Lower lobe of right lung (tissue), 2 donors: Measurements from ENCODE around the gene NKG7. TPM values are rescaled to one million over a fixed set of nuclear protein-coding genes. Genes with fewer than 3 reads are reported as not detected.

ENCODE experiments used
- ATAC-seq, 2 donors: fragments of 200-7000 bp; cut with Tn5 transposase; one replicate each; pipeline ENCODE4 v1.9.1; 2020 to 2022; ENCODE audit warnings: mild to moderate bottlenecking in 2 of 2, moderate library complexity in 2 of 2
- DNase-seq: peaks from one replicate; pipeline ENCODE4 v3.0.0-alpha.2; 2020
- H3K27ac ChIP-seq: fragments of 200-600 bp; one replicate; pipeline ENCODE4 v1.8.0; 2022
- H3K27me3 ChIP-seq: fragments of 200-600 bp; one replicate; pipeline ENCODE4 v1.8.0; 2022; ENCODE audit warnings: low read depth
- H3K36me3 ChIP-seq: fragments of 200-600 bp; one replicate; pipeline ENCODE4 v1.8.0; 2022; ENCODE audit warnings: mild to moderate bottlenecking
- H3K4me1 ChIP-seq: fragments of 200-600 bp; one replicate; pipeline ENCODE4 v1.8.0; 2022
- H3K4me3 ChIP-seq: fragments of 200-600 bp; one replicate; pipeline ENCODE4 v1.8.0; 2022; ENCODE audit warnings: mild to moderate bottlenecking
- H3K9me3 ChIP-seq: fragments of 200-600 bp; one replicate; pipeline ENCODE4 v1.8.0; 2022
- CTCF ChIP-seq: fragments of 200-600 bp; IDR thresholded peaks from one replicate; pipeline ENCODE4 v1.8.0; 2022; ENCODE audit warnings: antibody characterized with exemption, mild to moderate bottlenecking
- intact Hi-C: fragments of 100-400 bp; cut with DNase I; formaldehyde crosslinking; loops from one replicate; pipeline ENCODE4 v1.11.0; 2022
- total RNA-seq: library from RNA; stranded (reverse); fragmentation: NEBNext Ultra II Directional; extraction: Animal tissue kit (Norgen Biotek cat#: 25700); gene quantifications from one replicate; pipeline ENCODE4 v1.2.1, GENCODE V29; 2021
- donor health status: DM: no; HTN: yes; CAD: no; lungs with severe emphysema.

Gene NKG7
- total RNA-seq, 1 donor from 2014 or later = 31.7 TPM

GRCh38 chr19:51346742-51347141, 25.7 kb downstream of the NKG7 start:
- Histone ChIP-seq H3K36me3 (peaks cover 56% of the 10 kb centered on the region), H3K4me1 (no peaks in the 10 kb centered on the region), H3K4me3 (no peak overlapping the region), H3K27ac (no peak overlapping the region), H3K27me3 (no peaks in the 10 kb centered on the region), H3K9me3 (no peaks in the 10 kb centered on the region)
- intact Hi-C loops = no loop called here
- DNase-seq = no peak
- no peak for ATAC-seq
- TF ChIP-seq CTCF = no peak

- H3K9me3 ChIP-seq = no peaks in the 10 kb centered on the region
- DNase-seq (no peak), ATAC-seq (no peak)
- no peak overlapping the region for H3K4me3 ChIP-seq
- no peak for TF ChIP-seq CTCF
- peaks cover 40% of the 10 kb centered on the region for H3K36me3 ChIP-seq
- intact Hi-C loops = no loop called here
- no peaks in the 10 kb centered on the region for H3K27me3 ChIP-seq
- peaks cover 5% of the 10 kb centered on the region for H3K4me1 ChIP-seq
- no peak overlapping the region for H3K27ac ChIP-seq
These were observed 27.3 kb downstream of the NKG7 start for GRCh38 chr19:51345076-51345620.

DNA sequence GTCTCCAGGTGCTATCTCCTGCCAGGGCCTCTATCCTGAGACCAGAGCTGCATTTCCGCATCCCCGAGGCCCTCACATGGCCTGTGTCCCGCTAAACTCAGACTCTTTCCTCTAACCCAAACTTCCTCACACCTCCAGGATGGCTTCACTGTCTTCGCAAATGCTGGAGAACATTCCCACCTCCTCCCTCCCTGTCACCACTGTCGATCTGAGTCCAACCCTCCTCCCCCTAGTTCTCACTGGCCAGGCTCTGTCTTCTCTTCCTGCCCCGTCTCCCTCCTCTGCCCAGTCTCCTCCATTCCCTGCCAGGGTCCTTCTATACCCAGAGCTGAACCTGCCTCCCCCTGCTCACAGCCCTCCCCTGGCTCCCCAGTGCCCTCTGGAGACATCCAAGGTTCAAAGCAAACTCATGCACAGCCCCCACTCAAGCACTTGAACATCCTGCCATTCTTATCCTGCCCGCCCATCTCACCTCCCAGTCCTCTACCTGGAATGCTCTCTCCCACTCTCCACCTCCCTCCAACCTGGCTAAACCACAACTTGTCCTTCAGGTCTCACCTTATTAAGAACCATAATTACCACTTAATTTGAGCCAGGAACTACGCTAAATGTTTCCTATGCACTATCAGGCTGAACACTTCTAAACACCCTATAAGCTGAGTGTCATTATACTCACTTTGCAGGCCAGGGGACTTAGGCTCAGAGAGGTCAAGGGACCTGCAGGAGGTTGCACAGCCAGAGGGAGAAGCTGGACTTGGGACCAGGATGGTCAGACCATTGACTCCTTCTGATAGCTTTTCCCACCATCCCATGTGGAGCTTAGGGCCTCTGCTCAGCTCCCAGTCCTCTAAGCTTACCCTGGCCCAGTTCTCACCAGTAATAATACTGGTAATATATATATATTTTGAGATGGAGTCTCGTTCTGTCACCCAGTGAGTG, 29.6 kb downstream of the NKG7 start:
- no peak for TF ChIP-seq CTCF
- Histone ChIP-seq H3K36me3 (peaks cover 28% of the 10 kb centered on the region), H3K9me3 (no peaks in the 10 kb centered on the region), H3K4me3 (no peak overlapping the region), H3K27me3 (no peaks in the 10 kb centered on the region), H3K4me1 (peaks cover 19% of the 10 kb centered on the region), H3K27ac (no peak overlapping the region)
- intact Hi-C loops = no loop called here
- DNase-seq (no peak), ATAC-seq (no peak)

DNA sequence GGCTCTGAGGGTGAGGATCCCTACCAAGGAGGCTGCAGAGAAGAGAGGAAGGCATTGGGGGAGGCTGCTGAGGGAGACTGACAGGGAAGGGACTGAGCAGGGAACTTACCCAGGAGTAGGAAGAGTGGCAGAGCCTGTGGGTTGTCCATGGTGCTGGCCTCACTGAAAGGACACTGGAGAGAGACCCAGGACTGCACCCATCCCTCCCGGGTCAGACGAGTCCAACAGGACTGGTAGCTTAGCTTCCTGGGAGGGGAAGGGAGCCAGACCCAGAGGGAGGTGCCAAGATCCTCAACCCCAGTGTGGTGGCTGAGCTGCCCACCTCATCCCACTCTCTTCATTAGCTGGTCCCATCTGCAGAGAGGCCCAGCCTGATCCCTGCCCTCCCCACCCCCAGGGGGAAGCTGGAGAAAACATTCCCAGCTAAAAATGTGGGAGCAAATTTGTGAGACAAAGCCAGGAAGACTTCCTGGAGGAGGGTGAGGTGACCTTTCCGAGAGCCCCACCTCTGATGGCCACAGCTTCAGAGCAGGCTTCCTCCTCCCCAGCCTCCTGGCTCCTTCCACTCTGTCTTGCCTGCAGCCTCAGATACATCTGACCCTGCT, 30.4 kb downstream of the NKG7 start, which contains the start of gene VSIG10L:
VSIG10L (minus strand) TSS at position 164 of the 605 bp plus-strand sequence; CDS start at position 149, 15 bp downstream.
- TF ChIP-seq CTCF = no peak
- DNase-seq (no peak), ATAC-seq (no peak)
- Histone ChIP-seq H3K4me1 (peaks cover 19% of the 10 kb centered on the region), H3K27ac (no peak within 1 kb of the TSS), H3K4me3 (no peak within 1 kb of the TSS), H3K27me3 (no peaks in the 10 kb centered on the region), H3K36me3 (peaks cover 20% of the 10 kb centered on the region), H3K9me3 (no peaks in the 10 kb centered on the region)
- intact Hi-C loops = no loop called here

DNA sequence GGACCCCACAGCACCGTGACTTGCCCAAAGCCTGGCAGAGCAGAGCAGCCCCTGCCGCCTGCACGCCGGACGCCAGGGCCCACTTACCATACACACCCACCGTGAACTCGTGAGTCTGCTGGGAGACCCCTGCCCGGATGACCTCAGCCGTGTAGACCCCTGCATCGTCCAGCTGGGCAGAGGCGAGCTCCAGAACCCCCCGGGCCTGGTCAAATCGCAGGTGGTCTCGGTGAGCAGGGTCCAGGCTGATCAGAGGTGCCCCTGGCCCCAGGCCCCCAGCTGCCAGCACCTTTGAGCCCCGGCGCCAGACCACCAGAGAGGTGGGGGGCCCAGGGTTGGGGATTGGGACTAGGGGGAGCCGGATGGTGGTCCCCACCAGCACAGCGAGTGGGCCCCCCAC, 31.4 kb downstream of the NKG7 start:
- Histone ChIP-seq H3K9me3 (no peaks in the 10 kb centered on the region), H3K36me3 (peaks cover 10% of the 10 kb centered on the region), H3K4me1 (peaks cover 19% of the 10 kb centered on the region), H3K27ac (no peak overlapping the region), H3K27me3 (no peaks in the 10 kb centered on the region), H3K4me3 (no peak overlapping the region)
- TF ChIP-seq CTCF = no peak
- ATAC-seq (no peak), DNase-seq (no peak)
- intact Hi-C loops = no loop called here
